Measurements from ENCODE around the gene DNAH7.

DNA sequence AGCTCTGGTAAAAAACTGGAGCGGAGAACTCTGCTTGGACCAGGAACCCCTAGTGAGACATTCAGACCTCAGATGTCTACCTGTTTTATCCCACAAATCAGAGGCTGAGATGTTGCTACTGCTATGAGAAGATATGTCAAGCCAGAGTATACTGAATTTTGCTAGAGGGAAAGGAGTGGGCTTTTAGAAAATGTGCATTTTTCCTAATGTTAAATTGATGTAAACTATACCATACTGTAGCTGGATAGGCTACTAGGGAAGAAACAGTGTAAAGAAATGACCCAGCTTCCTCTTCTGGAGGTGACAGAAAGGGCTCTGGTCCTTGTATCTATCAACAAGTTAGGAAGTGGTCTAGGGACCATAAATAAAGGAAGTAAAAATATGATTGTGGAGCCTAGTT is 346.6 kb downstream of the DNAH7 start:
- TF ChIP-seq, protein P1, sequence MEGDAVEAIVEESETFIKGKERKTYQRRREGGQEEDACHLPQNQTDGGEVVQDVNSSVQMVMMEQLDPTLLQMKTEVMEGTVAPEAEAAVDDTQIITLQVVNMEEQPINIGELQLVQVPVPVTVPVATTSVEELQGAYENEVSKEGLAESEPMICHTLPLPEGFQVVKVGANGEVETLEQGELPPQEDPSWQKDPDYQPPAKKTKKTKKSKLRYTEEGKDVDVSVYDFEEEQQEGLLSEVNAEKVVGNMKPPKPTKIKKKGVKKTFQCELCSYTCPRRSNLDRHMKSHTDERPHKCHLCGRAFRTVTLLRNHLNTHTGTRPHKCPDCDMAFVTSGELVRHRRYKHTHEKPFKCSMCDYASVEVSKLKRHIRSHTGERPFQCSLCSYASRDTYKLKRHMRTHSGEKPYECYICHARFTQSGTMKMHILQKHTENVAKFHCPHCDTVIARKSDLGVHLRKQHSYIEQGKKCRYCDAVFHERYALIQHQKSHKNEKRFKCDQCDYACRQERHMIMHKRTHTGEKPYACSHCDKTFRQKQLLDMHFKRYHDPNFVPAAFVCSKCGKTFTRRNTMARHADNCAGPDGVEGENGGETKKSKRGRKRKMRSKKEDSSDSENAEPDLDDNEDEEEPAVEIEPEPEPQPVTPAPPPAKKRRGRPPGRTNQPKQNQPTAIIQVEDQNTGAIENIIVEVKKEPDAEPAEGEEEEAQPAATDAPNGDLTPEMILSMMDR (IDR thresholded peaks at IDR 0.05; ENCODE audit: extremely low read depth in 1 of 2, insufficient read depth in 1 of 2, low read depth in 1 of 2, low read length in 2 of 2), result no peak
- no peak for TF ChIP-seq POLR2A (IDR thresholded peaks at IDR 0.05; ENCODE audit: low read depth, low read length)
- TF ChIP-seq, protein P2, sequence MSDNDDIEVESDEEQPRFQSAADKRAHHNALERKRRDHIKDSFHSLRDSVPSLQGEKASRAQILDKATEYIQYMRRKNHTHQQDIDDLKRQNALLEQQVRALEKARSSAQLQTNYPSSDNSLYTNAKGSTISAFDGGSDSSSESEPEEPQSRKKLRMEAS (IDR thresholded peaks at IDR 0.05; ENCODE audit: insufficient read depth, insufficient read length), result no peak
